A549 treated with GW870086 at 1 μM for 4 hours (cell line): ENCODE results near the gene CLEC3A. TPM values are rescaled to one million over a fixed set of nuclear protein-coding genes. Genes with fewer than 3 reads are reported as not detected.

Experiments
- total RNA-seq: library from RNA; stranded (reverse); fragments of 200-300 nt; extraction: Qiagen RNA extraction; gene quantifications from 5 replicates; pipeline ENCODE4 v1.2.3, GENCODE V29; 2022; ENCODE audit warnings: low read depth

Gene CLEC3A
- total RNA-seq, result not detected in 5 replicates

GRCh38 chr16:78022347-78023060 is at the start of gene CLEC3A:
Gene CLEC3A, plus strand, starts transcription at chr16:78022548. Its CDS starts 79 bp downstream, at chr16:78022627.

Other genes with a start within 250 kb of the CLEC3A start
- gene VAT1L, start 234.0 kb upstream of the CLEC3A start, total RNA-seq, result 0.03 to 0.16 TPM in 2 of 5 replicates, not detected in the others
- gene WWOX, start 77.1 kb downstream of the CLEC3A start, total RNA-seq, result 10.3 to 17.5 TPM (median 13.1 TPM) in 5 replicates